Measurements from ENCODE around the gene FOXK2. TPM values are rescaled to one million over a fixed set of nuclear protein-coding genes. Genes with fewer than 3 reads are reported as not detected.

The FOXK2 gene
- total RNA-seq, 1 donor from 2014 or later: 49.5 TPM

GRCh38 chr17:82491533-82491932 lies 28.0 kb upstream of the FOXK2 start:
- TF ChIP-seq, protein P1, sequence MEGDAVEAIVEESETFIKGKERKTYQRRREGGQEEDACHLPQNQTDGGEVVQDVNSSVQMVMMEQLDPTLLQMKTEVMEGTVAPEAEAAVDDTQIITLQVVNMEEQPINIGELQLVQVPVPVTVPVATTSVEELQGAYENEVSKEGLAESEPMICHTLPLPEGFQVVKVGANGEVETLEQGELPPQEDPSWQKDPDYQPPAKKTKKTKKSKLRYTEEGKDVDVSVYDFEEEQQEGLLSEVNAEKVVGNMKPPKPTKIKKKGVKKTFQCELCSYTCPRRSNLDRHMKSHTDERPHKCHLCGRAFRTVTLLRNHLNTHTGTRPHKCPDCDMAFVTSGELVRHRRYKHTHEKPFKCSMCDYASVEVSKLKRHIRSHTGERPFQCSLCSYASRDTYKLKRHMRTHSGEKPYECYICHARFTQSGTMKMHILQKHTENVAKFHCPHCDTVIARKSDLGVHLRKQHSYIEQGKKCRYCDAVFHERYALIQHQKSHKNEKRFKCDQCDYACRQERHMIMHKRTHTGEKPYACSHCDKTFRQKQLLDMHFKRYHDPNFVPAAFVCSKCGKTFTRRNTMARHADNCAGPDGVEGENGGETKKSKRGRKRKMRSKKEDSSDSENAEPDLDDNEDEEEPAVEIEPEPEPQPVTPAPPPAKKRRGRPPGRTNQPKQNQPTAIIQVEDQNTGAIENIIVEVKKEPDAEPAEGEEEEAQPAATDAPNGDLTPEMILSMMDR (IDR thresholded peaks at IDR 0.05): no peak
- no peak overlapping the region for H3K4me3 Mint-ChIP-seq (ENCODE audit: unreplicated experiment)
- DNase-seq (ENCODE audit: low spot score): no peak
- H3K4me1 Mint-ChIP-seq (ENCODE audit: low read depth): peaks cover 21% of the 10 kb centered on the region
- H3K27ac Mint-ChIP-seq (ENCODE audit: unreplicated experiment): no peak overlapping the region
- peaks cover 12% of the 10 kb centered on the region for H3K36me3 Mint-ChIP-seq (ENCODE audit: low read depth)
- no peaks in the 10 kb centered on the region for H3K27me3 Mint-ChIP-seq (ENCODE audit: low read depth)
- H3K9me3 Mint-ChIP-seq (ENCODE audit: low read depth): no peaks in the 10 kb centered on the region

- no peak overlapping the region for H3K4me3 Mint-ChIP-seq (ENCODE audit: unreplicated experiment)
- no peaks in the 10 kb centered on the region for H3K9me3 Mint-ChIP-seq (ENCODE audit: low read depth)
- H3K27me3 Mint-ChIP-seq (ENCODE audit: low read depth): no peaks in the 10 kb centered on the region
- H3K27ac Mint-ChIP-seq (ENCODE audit: unreplicated experiment): peak overlapping the region; percentile 84
- TF ChIP-seq, protein P1 (IDR thresholded peaks at IDR 0.05): no peak
- H3K4me1 Mint-ChIP-seq (ENCODE audit: low read depth): peaks cover 27% of the 10 kb centered on the region
- DNase-seq (ENCODE audit: low spot score): no peak
- H3K36me3 Mint-ChIP-seq (ENCODE audit: low read depth): peaks cover 9% of the 10 kb centered on the region
Observed at GRCh38 chr17:82492643-82493225, 26.8 kb upstream of the FOXK2 start.

GRCh38 chr17:82493226-82493781 lies 26.2 kb upstream of the FOXK2 start:
- H3K4me3 Mint-ChIP-seq (ENCODE audit: unreplicated experiment): no peak overlapping the region
- peaks cover 32% of the 10 kb centered on the region for H3K4me1 Mint-ChIP-seq (ENCODE audit: low read depth)
- no peaks in the 10 kb centered on the region for H3K27me3 Mint-ChIP-seq (ENCODE audit: low read depth)
- TF ChIP-seq, protein P1 (IDR thresholded peaks at IDR 0.05): no peak
- H3K27ac Mint-ChIP-seq (ENCODE audit: unreplicated experiment): peak overlapping the region; percentile 84
- H3K9me3 Mint-ChIP-seq (ENCODE audit: low read depth): no peaks in the 10 kb centered on the region
- no peak for DNase-seq (ENCODE audit: low spot score)
- H3K36me3 Mint-ChIP-seq (ENCODE audit: low read depth): peaks cover 6% of the 10 kb centered on the region

- no peaks in the 10 kb centered on the region for H3K36me3 Mint-ChIP-seq (ENCODE audit: low read depth)
- TF ChIP-seq, protein P1 (IDR thresholded peaks at IDR 0.05): peak; percentile 91
- no peaks in the 10 kb centered on the region for H3K9me3 Mint-ChIP-seq (ENCODE audit: low read depth)
- DNase-seq (ENCODE audit: low spot score): no peak
- no peaks in the 10 kb centered on the region for H3K27me3 Mint-ChIP-seq (ENCODE audit: low read depth)
- peak overlapping the region; percentile 85 for H3K27ac Mint-ChIP-seq (ENCODE audit: unreplicated experiment)
- peaks cover 32% of the 10 kb centered on the region for H3K4me1 Mint-ChIP-seq (ENCODE audit: low read depth)
- peak overlapping the region; percentile 46 for H3K4me3 Mint-ChIP-seq (ENCODE audit: unreplicated experiment)
Observed at GRCh38 chr17:82494236-82495055, 25.1 kb upstream of the FOXK2 start.

DNA sequence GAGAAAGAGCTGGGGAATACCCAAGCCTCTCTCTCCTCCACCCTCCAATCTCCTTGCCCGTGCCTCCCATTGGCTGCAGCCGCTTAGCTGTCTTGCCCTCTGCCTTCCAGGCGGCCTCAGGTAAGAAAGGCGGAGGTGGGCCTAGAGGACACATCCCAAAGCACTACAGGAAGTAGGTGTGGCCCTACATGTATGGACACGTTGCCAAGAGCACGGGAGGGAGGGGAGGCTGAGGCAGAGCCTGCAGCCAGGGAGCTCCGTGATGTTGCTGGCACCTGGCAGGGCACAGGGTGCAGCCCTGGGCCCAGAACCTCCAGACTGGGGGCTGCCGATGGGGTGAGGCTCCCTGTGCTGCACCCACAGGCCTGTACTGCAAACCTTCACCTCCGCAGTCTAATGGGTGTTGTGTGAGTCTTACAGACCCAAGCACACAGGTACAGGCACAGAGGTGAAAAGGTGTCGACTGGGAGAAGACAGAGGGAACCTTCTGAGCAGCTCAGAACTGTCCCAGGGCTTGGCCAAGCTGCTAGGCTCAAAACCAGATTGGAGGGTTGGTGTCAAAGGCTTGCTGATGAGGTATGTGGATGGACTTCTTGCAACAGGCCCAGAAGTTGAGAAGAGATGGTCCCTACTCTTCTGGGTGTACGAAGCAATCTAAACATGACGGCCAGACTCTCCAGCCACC lies 23.5 kb upstream of the FOXK2 start:
- H3K4me3 Mint-ChIP-seq (ENCODE audit: unreplicated experiment): peak overlapping the region; percentile 82

More for the DNA sequence above, 23.5 kb upstream of the FOXK2 start:
- H3K27ac Mint-ChIP-seq (ENCODE audit: unreplicated experiment): peak overlapping the region; percentile 27
- H3K36me3 Mint-ChIP-seq (ENCODE audit: low read depth): no peaks in the 10 kb centered on the region
- H3K9me3 Mint-ChIP-seq (ENCODE audit: low read depth): no peaks in the 10 kb centered on the region
- DNase-seq (ENCODE audit: low spot score): no peak
- no peaks in the 10 kb centered on the region for H3K27me3 Mint-ChIP-seq (ENCODE audit: low read depth)
- peaks cover 32% of the 10 kb centered on the region for H3K4me1 Mint-ChIP-seq (ENCODE audit: low read depth)
- TF ChIP-seq, protein P1 (IDR thresholded peaks at IDR 0.05): no peak
